Astrocyte (in vitro differentiated cells and primary cell): ENCODE results near the gene CD200. TPM values are rescaled to one million over a fixed set of nuclear protein-coding genes. Genes with fewer than 3 reads are reported as not detected.
A peak's percentile ranks its signal among the peaks of the same experiment; 100 is the strongest.

Experiments used
- DNase-seq: peaks from one replicate; pipeline ENCODE4 v3.0.0-alpha.2; 2010; ENCODE audit warnings: low read depth
- FAIRE-seq: peaks from 2 replicates; lab custom pipeline; 2011; peaks lifted over from hg19 to GRCh38; lab: Jason Lieb, UNC
- H2AFZ ChIP-seq: 2 replicates; pipeline ENCODE4 v1.6.0; 2012; ENCODE audit warnings: low read depth, low read length, inconsistent platforms
- H3K27ac ChIP-seq: 2 replicates; pipeline ENCODE4 v1.5.1; 2011; ENCODE audit warnings: low read depth, low read length, inconsistent platforms
- H3K27me3 ChIP-seq: 2 replicates; pipeline ENCODE4 v1.6.0; 2011; ENCODE audit warnings: low read length, inconsistent platforms; ENCODE audit not compliant: insufficient read depth
- H3K36me3 ChIP-seq: 2 replicates; pipeline ENCODE4 v1.5.1; 2011; ENCODE audit warnings: low read length, inconsistent platforms; ENCODE audit not compliant: insufficient read depth
- H3K4me1 ChIP-seq: 2 replicates; pipeline ENCODE4 v1.5.1; 2011; ENCODE audit warnings: low read length, inconsistent platforms; ENCODE audit not compliant: insufficient read depth
- H3K4me2 ChIP-seq: 2 replicates; pipeline ENCODE4 v1.6.0; 2012; ENCODE audit warnings: low read length, inconsistent platforms
- H3K4me3 ChIP-seq: 2 replicates; pipeline ENCODE4 v1.5.1; 2011; ENCODE audit warnings: low read depth, mild to moderate bottlenecking, low read length, inconsistent platforms; ENCODE audit not compliant: insufficient read depth
- H3K79me2 ChIP-seq: 2 replicates; pipeline ENCODE4 v1.6.0; 2012; ENCODE audit warnings: mild to moderate bottlenecking, low read length, inconsistent platforms; ENCODE audit not compliant: insufficient read depth
- H3K9ac ChIP-seq: 2 replicates; pipeline ENCODE4 v1.6.0; 2012; ENCODE audit warnings: mild to moderate bottlenecking, low read length, inconsistent platforms
- H3K9me3 ChIP-seq: 2 replicates; pipeline ENCODE4 v1.5.1; 2012; ENCODE audit warnings: low read depth, mild to moderate bottlenecking, low read length, inconsistent platforms; ENCODE audit not compliant: insufficient read depth
- H4K20me1 ChIP-seq: 2 replicates; pipeline ENCODE4 v1.6.0; 2012; ENCODE audit warnings: low read length, inconsistent platforms; ENCODE audit not compliant: insufficient read depth
- H3K27ac Mint-ChIP-seq: one replicate; pipeline ENCODE4 v1.8.0; 2021; ENCODE audit warnings: mild to moderate bottlenecking, mixed read lengths; ENCODE audit not compliant: unreplicated experiment
- H3K27me3 Mint-ChIP-seq: one replicate; pipeline ENCODE4 v1.8.0; 2021; ENCODE audit warnings: low read depth, mixed read lengths; ENCODE audit not compliant: unreplicated experiment
- H3K36me3 Mint-ChIP-seq: one replicate; pipeline ENCODE4 v1.8.0; 2021; ENCODE audit warnings: low read depth, mixed read lengths; ENCODE audit not compliant: unreplicated experiment
- H3K4me1 Mint-ChIP-seq: one replicate; pipeline ENCODE4 v1.8.0; 2021; ENCODE audit warnings: low read depth, mixed read lengths; ENCODE audit not compliant: unreplicated experiment
- H3K4me3 Mint-ChIP-seq: one replicate; pipeline ENCODE4 v1.8.0; 2021; ENCODE audit warnings: mild to moderate bottlenecking, moderate library complexity, mixed read lengths; ENCODE audit not compliant: unreplicated experiment
- H3K9me3 Mint-ChIP-seq: one replicate; pipeline ENCODE4 v1.8.0; 2021; ENCODE audit warnings: mild to moderate bottlenecking, mixed read lengths; ENCODE audit not compliant: unreplicated experiment
- CTCF ChIP-seq: IDR thresholded peaks from 2 replicates; pipeline ENCODE4 v1.5.1; 2011; ENCODE audit warnings: low read depth, mild to moderate bottlenecking, inconsistent platforms, low read length, moderate library complexity; ENCODE audit not compliant: insufficient read depth
- EZH2 ChIP-seq: IDR thresholded peaks from 2 replicates; pipeline ENCODE4 v1.6.1; 2012; ENCODE audit warnings: mild to moderate bottlenecking, low read length, inconsistent platforms; ENCODE audit not compliant: insufficient read depth
- total RNA-seq: library from RNA; stranded (reverse); gene quantifications from 2 replicates; pipeline ENCODE4 v1.2.1, GENCODE V29; 2021

Gene CD200
- total RNA-seq, 1 donor from 2014 or later = 11.1 TPM

- H3K27ac ChIP-seq = no peak overlapping the region
- H3K27ac Mint-ChIP-seq = no peak overlapping the region
- H3K4me3 Mint-ChIP-seq = no peak overlapping the region
- no peaks in the 10 kb centered on the region for H3K27me3 Mint-ChIP-seq
- H4K20me1 ChIP-seq = no peaks in the 10 kb centered on the region
- TF ChIP-seq CTCF (no peak), EZH2 (no peak)
- H3K4me1 Mint-ChIP-seq = peaks cover 14% of the 10 kb centered on the region
- H3K36me3 Mint-ChIP-seq = no peaks in the 10 kb centered on the region
- no peak overlapping the region for H3K4me3 ChIP-seq
- no peaks in the 10 kb centered on the region for H3K79me2 ChIP-seq
- H3K4me2 ChIP-seq = no peak overlapping the region
- H3K9me3 Mint-ChIP-seq = peaks cover 14% of the 10 kb centered on the region
- DNase-seq = peak; percentile 60
- peak overlapping the region; percentile 36 for H2AFZ ChIP-seq
- H3K9me3 ChIP-seq = peaks cover 3% of the 10 kb centered on the region
- H3K9ac ChIP-seq = no peak overlapping the region
- no peaks in the 10 kb centered on the region for H3K27me3 ChIP-seq
- no peak for FAIRE-seq
- peaks cover 15% of the 10 kb centered on the region for H3K4me1 ChIP-seq
- H3K36me3 ChIP-seq = no peaks in the 10 kb centered on the region
Observed at GRCh38 chr3:112395181-112395895, 62.4 kb downstream of the CD200 start.

GRCh38 chr3:112395896-112396290, 62.9 kb downstream of the CD200 start:
- TF ChIP-seq EZH2 (no peak), CTCF (no peak)
- no peak overlapping the region for H3K27ac ChIP-seq
- no peaks in the 10 kb centered on the region for H3K79me2 ChIP-seq
- no peak overlapping the region for H3K9ac ChIP-seq
- no peaks in the 10 kb centered on the region for H3K36me3 Mint-ChIP-seq
- no peak overlapping the region for H3K27ac Mint-ChIP-seq
- peaks cover 10% of the 10 kb centered on the region for H3K4me1 ChIP-seq
- H3K36me3 ChIP-seq = no peaks in the 10 kb centered on the region
- H3K27me3 Mint-ChIP-seq = no peaks in the 10 kb centered on the region
- no peak for DNase-seq
- no peaks in the 10 kb centered on the region for H4K20me1 ChIP-seq
- no peak for FAIRE-seq
- H3K9me3 Mint-ChIP-seq = peaks cover 14% of the 10 kb centered on the region
- no peak overlapping the region for H3K4me3 ChIP-seq
- H3K9me3 ChIP-seq = peaks cover 3% of the 10 kb centered on the region
- H3K27me3 ChIP-seq = no peaks in the 10 kb centered on the region
- H3K4me1 Mint-ChIP-seq = peaks cover 12% of the 10 kb centered on the region
- H3K4me2 ChIP-seq = no peak overlapping the region
- H3K4me3 Mint-ChIP-seq = no peak overlapping the region
- no peak overlapping the region for H2AFZ ChIP-seq

GRCh38 chr3:112397556-112397955, 64.6 kb downstream of the CD200 start:
- Histone ChIP-seq H3K79me2 (no peaks in the 10 kb centered on the region), H3K4me2 (no peak overlapping the region), H3K9ac (no peak overlapping the region), H3K9me3 (no peaks in the 10 kb centered on the region), H4K20me1 (no peaks in the 10 kb centered on the region), H3K27me3 (no peaks in the 10 kb centered on the region), H2AFZ (peak overlapping the region; percentile 9), H3K4me1 (no peaks in the 10 kb centered on the region), H3K36me3 (no peaks in the 10 kb centered on the region), H3K27ac (no peak overlapping the region), H3K4me3 (no peak overlapping the region)
- FAIRE-seq (no peak), DNase-seq (no peak)
- TF ChIP-seq EZH2 = no peak
- no peak for TF ChIP-seq CTCF
- Mint-ChIP-seq H3K27ac (no peak overlapping the region), H3K27me3 (no peaks in the 10 kb centered on the region), H3K4me1 (peaks cover 7% of the 10 kb centered on the region), H3K9me3 (peaks cover 10% of the 10 kb centered on the region), H3K4me3 (no peak overlapping the region), H3K36me3 (no peaks in the 10 kb centered on the region)
